Umbilical cord (tissue), 2 donors: ENCODE results near the gene TRAK2. TPM values are rescaled to one million over a fixed set of nuclear protein-coding genes. Genes with fewer than 3 reads are reported as not detected.
"Not testable (repeated sequence)": the region's sequence is repeated elsewhere in the genome, so short reads cannot be mapped to it uniquely, and the experiment has no call there.

Source experiments
- DNase-seq: peaks from one replicate; pipeline ENCODE4 v3.0.0-alpha.2; 2015; ENCODE audit warnings: low spot score
- total RNA-seq: library from RNA; depleted of rRNA; stranded (reverse); fragments of >200 nt; gene quantifications from one replicate; pipeline ENCODE4 v1.2.3, GENCODE V29; 2014; ENCODE audit warnings: low replicate concordance; ENCODE audit not compliant: insufficient read depth

TRAK2 gene
- total RNA-seq, 1 donor from 2014 or later, result 83.5 TPM

GRCh38 chr2:201419057-201419635, 32.1 kb downstream of the TRAK2 start:
- no peak for DNase-seq

- DNase-seq, result no peak
These were observed 36.1 kb downstream of the TRAK2 start for GRCh38 chr2:201415149-201415548.

- DNase-seq, result no peak
These were observed 36.9 kb downstream of the TRAK2 start for GRCh38 chr2:201414099-201415023.

- DNase-seq, result no peak
These were observed 37.7 kb downstream of the TRAK2 start for GRCh38 chr2:201413552-201413951.

GRCh38 chr2:201413143-201413542, 38.1 kb downstream of the TRAK2 start:
- no peak for DNase-seq

GRCh38 chr2:201411421-201411820, 39.8 kb downstream of the TRAK2 start:
- no peak for DNase-seq

- no peak for DNase-seq
These were observed 42.3 kb downstream of the TRAK2 start for GRCh38 chr2:201408931-201409330.

GRCh38 chr2:201407265-201407664, 44.0 kb downstream of the TRAK2 start:
- no peak for DNase-seq

- peak; percentile 58 for DNase-seq
These were observed 45.1 kb downstream of the TRAK2 start for GRCh38 chr2:201406077-201406662.

- DNase-seq, result peak; percentile 70
These were observed 46.5 kb downstream of the TRAK2 start for GRCh38 chr2:201404699-201405280.

- peak; percentile 48 for DNase-seq
These were observed 47.4 kb downstream of the TRAK2 start for GRCh38 chr2:201403880-201404279.

- no peak for DNase-seq
These were observed 48.4 kb downstream of the TRAK2 start for GRCh38 chr2:201402651-201403562.

- DNase-seq, result no peak
These were observed 49.4 kb downstream of the TRAK2 start for GRCh38 chr2:201401815-201402214.

GRCh38 chr2:201396595-201396994, 54.7 kb downstream of the TRAK2 start:
- DNase-seq, result no peak

GRCh38 chr2:201383136-201383535, 68.1 kb downstream of the TRAK2 start:
- no peak for DNase-seq

- peak; percentile 83 for DNase-seq
These were observed 72.5 kb downstream of the TRAK2 start for GRCh38 chr2:201378496-201379397.

GRCh38 chr2:201377218-201377617, 74.0 kb downstream of the TRAK2 start:
- no peak for DNase-seq

GRCh38 chr2:201369775-201370174, 81.5 kb downstream of the TRAK2 start:
- DNase-seq, result no peak

GRCh38 chr2:201369318-201369717, 81.9 kb downstream of the TRAK2 start:
- not testable (repeated sequence) for DNase-seq

GRCh38 chr2:201366146-201366545, 85.1 kb downstream of the TRAK2 start:
- no peak for DNase-seq
